ENCODE data around the gene GRAMD2B.
"Not testable (repeated sequence)": the region's sequence is repeated elsewhere in the genome, so short reads cannot be mapped to it uniquely, and the experiment has no call there.

The GRAMD2B gene

DNA sequence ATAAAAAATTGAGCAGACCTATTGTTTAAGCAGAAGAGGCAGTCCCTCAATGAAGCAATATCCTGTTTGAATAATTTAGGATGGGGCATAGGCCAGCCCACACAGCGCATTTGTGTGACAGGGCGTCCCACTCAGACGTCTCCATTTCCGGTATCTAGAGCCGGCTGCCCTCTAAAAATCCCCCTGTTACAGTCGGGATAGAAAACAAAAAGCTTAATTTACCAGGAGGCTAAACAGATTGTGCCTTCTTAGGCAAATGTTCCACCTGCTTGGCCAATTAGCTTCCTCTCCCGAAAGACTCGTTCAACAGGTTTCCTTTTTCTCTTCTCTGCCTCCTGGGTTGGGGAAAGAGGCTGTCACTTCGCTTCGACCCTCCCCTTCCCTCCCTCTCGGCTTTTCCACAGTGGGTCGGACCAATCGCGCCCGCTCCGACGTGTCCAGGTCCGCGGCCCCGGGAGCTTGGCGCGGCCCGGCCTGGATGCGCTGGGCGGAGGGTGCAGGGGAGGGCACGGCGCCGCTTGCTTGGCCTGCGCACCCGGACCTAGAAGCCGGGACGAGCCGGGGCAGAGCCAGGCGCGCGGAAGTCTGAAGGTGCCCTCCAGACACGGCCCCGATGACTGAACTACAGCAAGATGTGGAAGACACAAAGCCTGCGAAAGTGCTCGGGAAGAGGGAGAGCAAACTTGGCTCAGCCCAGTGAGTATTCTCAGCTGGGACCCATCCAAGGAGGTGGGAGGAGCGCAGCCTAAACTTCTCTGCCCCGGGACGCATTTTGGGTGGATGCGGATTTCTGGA lies at the start of gene GRAMD2B:
Gene GRAMD2B, plus strand, starts transcription at position 416 of the 795 bp plus-strand sequence. Its CDS starts 198 bp downstream, at position 614.
- peak; percentile 82 for DNase-seq

DNA sequence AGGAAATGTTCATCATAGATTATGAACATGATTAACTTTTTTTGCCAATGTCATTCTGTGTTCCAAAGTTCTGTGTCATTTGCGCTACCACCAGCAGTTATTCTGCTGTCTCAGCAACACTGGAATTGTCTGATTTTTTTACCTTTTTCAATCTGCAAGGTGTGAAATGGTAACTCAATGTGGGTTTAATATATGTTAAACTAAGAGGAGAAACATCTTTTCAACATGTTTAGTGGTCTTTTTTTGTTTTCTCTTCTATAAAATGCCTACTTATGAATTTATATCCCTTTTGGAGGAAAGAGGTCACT lies 49.1 kb upstream of the GRAMD2B start:
- no peak for DNase-seq

GRCh38 chr5:126376443-126376842 lies 46.8 kb upstream of the GRAMD2B start:
- DNase-seq = no peak

GRCh38 chr5:126377424-126377823 lies 45.8 kb upstream of the GRAMD2B start:
- DNase-seq = no peak

DNA sequence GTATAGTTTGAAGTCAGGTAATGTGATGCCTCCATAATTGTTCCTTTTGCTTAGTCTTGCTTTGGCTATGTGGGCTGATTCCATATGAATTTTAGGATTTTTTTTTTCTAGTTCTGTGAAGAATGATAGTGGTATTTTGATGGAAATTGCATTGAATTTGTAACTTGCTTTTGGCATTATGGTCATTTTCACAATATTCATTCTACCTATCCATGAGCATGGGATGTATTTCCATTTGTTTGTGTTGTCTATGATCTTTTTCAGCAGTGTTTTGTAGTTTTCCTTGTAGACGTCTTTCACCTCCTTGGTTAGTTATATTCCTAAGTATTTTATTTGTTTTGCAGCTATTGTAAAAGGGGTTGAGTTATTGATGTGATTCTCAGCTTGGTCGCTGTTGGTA lies 42.9 kb upstream of the GRAMD2B start:
- DNase-seq = not testable (repeated sequence)

DNA sequence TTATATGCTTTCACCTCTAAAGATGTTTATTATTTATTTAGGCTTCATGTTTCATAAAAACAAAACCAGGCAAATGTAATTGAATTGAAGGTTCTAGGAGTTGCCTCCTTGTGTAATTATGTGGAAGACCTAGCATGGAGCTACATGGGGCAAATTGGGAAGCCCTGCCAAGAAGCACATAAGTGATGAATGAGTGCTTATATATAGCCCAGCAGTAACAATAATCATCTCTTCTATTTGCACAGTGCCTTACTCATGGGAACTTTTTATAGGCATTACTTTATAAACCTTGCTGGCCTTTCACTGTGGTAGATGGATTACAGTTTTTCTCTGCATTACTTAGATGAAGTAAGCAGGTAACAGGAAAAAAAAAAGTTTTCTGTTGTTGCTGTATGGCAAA lies 40.0 kb upstream of the GRAMD2B start:
- no peak for DNase-seq

DNA sequence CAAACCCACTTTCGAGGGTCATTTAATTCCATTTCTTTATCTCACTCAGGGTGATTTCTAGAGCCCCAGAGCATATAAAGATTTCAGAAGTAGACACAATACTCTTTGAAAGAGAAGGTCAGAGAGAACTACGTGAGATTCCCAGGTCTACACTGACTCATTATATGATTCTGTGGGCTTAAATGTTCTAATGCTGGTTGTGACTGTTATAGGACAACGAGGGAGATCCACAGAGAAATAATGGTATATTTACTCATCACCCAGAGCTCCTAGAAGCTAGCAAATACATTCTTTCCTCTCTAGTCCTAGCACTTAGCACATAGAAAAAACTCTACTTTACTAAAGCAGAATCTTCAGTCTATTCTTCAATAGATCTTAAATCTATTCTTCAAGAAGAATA lies 39.4 kb upstream of the GRAMD2B start:
- DNase-seq = no peak

DNA sequence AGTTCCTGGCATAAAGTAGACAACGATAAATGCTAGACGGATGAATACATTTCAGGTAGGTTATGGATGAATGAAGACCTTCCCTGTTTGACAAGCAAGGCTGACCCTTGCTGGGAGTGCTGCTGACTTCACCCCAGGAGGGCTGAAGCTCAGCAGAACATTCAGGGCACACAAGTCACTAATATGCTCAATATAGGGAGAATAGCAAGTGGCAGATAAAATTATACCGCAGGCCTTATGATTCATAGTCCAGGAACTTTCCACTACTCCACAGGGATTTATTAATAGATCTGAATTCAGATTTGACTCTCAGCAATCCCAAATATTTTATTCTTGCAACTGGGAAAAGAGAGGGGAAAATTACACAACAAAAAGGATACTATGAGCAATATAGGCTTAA lies 38.2 kb upstream of the GRAMD2B start:
- DNase-seq = no peak

DNA sequence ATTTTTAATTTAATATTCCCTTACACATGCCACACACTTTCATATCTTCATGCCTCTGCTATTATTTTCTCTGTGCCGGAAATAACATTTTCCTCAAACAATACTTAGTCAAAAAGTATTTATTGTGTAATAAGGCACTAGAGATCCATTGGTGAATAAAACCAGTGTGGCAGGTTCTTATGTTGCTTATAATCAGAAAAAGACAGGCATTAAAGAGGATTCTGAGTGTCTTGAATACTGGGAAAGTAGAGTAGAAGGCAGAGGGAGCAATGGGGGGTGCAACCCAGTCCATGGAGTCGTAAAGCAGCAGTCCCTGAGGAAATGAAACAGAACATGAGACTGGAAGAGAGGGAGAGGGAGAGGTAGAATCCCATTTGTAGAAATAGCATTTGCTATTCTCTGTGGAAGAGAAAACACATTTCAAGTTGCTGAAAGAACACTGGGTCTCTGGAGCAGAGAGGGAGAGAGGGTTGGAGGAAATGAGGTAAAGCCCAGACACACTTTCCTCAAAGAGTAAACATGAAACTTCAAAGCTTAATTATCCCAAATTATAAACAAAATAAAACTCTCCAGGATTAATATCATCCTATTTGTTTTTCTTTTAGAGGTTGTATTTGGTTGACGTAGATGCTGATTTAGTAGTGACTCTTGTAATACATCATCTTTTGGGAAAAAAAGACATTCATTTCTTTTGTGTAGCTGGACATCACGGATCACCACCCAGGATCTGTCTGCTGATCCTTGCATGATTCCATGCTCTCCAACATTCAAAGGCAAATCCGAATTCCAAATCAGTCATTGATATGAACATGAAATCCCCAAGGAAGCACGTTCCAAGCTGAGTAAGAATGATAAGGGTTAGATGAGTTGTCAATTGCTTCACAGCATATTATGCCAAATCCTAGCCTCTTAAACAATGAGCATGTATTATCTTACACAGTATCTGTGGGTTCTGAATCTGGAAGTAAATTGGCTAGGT lies 37.4 kb upstream of the GRAMD2B start:
- no peak for DNase-seq

DNA sequence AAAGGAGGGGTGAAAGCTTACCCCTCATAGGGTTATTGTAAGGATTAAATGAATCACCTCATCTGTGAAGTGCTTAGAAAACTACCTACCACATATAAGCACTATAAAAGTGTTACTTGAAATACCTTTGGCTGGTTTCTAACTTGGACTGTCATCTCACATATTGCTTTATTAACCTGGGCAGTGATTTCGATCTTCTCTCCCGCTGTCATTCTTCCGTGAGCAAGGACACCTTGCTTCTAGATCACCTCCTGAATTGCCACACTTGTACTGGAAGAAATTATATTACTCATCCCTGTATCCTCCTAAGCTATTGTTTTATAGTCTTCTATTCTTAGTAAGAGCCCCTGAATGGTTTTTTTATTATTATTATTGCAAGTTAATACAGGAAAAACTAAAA lies 34.0 kb upstream of the GRAMD2B start:
- no peak for DNase-seq

DNA sequence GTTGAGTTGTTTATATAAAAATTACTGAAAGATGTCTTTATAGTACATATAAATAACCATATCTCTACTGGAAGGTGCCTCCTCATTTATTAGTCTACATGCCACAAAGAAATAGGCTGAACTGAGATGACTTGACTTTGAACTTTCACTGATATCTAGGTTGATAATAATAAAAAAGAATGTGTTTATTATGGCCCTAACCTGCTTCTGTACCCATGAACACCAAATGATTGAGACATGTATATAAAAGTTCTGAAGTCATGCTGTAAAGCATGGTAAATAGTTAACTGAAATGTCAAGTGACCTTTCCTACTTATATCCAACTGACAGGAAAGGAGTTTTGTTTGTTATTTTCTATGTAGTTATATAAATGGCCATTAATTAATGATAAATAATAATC lies 33.2 kb upstream of the GRAMD2B start:
- DNase-seq = no peak

GRCh38 chr5:126391386-126391785 lies 31.8 kb upstream of the GRAMD2B start:
- DNase-seq = no peak

DNA sequence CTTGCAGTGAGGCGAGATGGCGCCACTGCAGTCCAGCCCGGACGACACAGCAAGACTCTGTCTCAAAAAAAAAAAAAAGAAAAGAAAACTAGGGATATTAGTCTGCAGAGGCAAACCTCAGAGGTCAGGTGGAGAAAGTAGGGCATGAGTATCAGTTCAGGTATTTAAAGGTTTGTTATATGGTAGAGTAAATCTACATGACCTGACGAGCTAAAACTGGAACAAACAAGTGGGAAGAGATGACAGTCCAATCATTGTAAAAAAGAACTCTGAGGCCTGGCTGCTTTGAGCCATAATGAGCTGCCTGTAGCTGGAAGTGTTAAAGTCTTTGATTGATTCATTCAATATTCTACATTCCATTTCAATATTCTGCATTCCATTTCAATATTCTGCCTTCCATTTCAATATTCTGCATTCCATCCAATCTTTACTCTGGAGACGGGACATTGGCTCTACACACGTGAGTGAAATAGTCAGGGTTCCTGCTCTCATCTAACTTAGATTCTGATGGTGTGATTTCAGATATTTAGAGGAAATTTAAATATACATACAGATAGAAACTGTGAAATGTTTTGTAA lies 28.9 kb upstream of the GRAMD2B start:
- DNase-seq = no peak

DNA sequence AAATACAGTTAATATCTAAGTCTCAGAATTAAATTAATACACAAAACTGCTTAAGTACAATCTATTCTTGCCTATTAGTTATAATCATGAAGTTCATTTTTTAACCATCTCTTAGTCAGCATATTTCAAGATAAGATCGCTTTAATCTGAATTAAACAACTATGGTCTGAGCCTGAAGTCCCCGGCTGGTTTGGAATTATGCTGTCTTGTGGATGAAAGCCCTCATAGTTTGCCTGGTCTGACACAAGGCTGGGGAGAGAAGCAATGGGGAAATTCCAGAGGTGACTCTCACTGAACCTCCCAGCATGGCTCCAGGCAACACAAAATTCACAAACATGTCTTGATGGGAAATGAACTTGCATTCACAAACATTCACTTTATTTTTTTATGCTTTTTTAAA lies 28.0 kb upstream of the GRAMD2B start:
- DNase-seq = no peak

DNA sequence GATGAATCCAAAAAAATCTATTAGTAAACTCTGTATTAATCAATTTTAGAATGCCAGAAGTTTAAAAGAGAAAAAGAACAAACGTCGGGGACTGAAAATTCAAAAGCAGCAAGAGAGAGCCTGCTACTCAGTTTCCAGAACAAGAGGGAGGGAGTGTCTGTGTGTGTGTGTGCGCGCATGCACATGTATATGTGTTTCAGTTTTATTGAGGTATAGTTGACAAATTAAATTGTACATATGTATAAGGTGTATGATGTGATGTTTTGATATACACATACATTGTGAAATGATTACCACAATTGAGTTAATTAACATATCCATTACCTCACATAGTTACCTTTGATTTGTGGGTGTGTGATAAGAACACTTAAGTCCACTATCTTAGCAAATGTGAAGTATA lies 27.6 kb upstream of the GRAMD2B start:
- DNase-seq = no peak

GRCh38 chr5:126396721-126397120 lies 26.5 kb upstream of the GRAMD2B start:
- not testable (repeated sequence) for DNase-seq

DNA sequence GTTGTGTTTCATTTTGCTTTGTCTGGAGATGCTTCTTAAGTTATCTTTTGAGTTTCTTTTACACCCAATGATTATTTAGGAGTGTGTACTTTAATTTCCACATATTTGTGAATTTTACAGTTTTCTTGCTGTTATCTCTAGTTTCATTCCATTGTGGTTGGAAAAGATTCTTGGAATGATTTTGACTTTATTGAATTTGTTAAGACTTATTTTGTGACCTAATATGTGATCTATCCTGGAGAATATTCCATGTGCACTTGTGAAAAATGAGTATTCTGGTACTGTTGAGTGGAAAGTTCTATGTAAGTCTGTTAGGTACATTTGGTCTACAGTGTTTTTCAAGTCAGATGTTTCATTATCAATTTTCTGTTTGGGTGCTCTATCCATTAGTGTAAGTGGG lies 24.4 kb upstream of the GRAMD2B start:
- no peak for DNase-seq

DNA sequence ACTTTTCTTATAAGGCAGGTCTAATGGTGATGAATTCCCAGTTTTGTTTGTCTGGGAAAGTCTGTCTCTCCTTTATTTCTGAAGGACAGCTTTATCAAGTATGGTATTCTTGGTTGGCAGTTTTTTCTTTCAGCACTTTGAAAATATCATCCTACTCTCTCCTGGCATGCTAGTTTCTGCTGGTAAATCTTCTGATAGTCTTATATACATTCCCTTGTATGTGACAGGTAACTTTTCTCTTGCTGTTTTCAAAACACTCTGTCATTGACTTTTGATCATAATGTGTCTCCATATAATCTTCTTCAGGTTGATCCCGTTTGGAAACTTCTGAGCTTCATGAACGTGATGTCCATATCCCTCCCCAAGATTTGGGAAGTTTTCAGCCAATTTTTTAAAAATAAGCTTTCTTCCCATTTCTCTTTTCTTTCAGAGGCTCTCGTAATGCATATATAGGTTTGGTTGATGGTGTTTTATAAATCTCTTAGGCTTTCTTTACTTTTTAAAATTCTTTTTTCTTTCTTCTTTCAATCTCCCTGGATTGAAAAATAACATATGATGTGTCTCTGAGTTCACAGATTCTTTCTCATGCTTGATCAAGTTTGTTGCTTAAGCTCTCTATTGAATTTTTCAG lies 22.5 kb upstream of the GRAMD2B start:
- DNase-seq = no peak

GRCh38 chr5:126402621-126403555 lies 20.3 kb upstream of the GRAMD2B start:
- DNase-seq = no peak

GRCh38 chr5:126403876-126404275 lies 19.3 kb upstream of the GRAMD2B start:
- no peak for DNase-seq

GRCh38 chr5:126410623-126411022 lies 12.6 kb upstream of the GRAMD2B start:
- no peak for DNase-seq

- DNase-seq = no peak
Observed at GRCh38 chr5:126413856-126414255, 9.4 kb upstream of the GRAMD2B start.

All from NCI-H748 treated with DMSO at 0.1 percent for 48 hours (cell line).